Measurements from ENCODE around the gene NUP210L.

GRCh38 chr1:154183046-154183915, 28.4 kb upstream of the NUP210L start:
- no peak for TF ChIP-seq EZH2phosphoT487 (IDR thresholded peaks at IDR 0.05; ENCODE audit: insufficient read depth, low read depth)
- TF ChIP-seq EZH2 (IDR thresholded peaks at IDR 0.05; ENCODE audit: insufficient read depth, poor library complexity, severe bottlenecking), result no peak

Data from GM23248 (cell line).